K562 (cell line): ENCODE results near the gene CYP46A1. TPM values are rescaled to one million over a fixed set of nuclear protein-coding genes. Genes with fewer than 3 reads are reported as not detected.

ENCODE experiments used
- ATAC-seq: fragments of 200-7000 bp; cut with Tn5 transposase; 3 replicates; pipeline ENCODE4 v1.9.1; 2020; ENCODE audit warnings: moderate library complexity
- BruUV-seq: library from RNA; stranded (reverse); fragments of 400-500 nt; replicated peaks from 2 replicates; lab custom pipeline; 2021; lab: Mats Ljungman, UMichigan
- CTCF ChIA-PET: fragments of 300-600 bp; formaldehyde crosslinking; extraction: SDS; loops from one replicate; lab custom pipeline; 2021; ENCODE audit warnings: low intra/inter-chr PET ratio; lab: Yijun Ruan, JAX
- POLR2A ChIA-PET: fragments of 300-600, 350-650 bp; sonication (Branson Sonifier 250); formaldehyde crosslinking; extraction: SDS; loops from one replicate; lab custom pipeline; 2021; ENCODE audit warnings: antibody characterized with exemption, inconsistent platforms; lab: Yijun Ruan, JAX
- DNase-seq, 4 experiments: peaks; one replicate each; pipeline versions ENCODE4 v3.0.0 to v3.0.0-alpha.2; 2011 to 2018; ENCODE audit warnings: low spot score in 3 of 4, mixed read lengths in 3 of 4; ENCODE audit errors: extremely low read depth in 1 of 4
- FAIRE-seq: peaks from 2 replicates; lab custom pipeline; 2011; peaks lifted over from hg19 to GRCh38; lab: Jason Lieb, UNC
- H2AFZ ChIP-seq: 2 replicates; pipeline ENCODE4 v1.6.0; 2011; ENCODE audit warnings: low read depth, low read length, control low read depth, inconsistent platforms
- H3K27ac ChIP-seq: fragments of 200-600 bp; 3 replicates; pipeline ENCODE4 v1.8.0; 2011; ENCODE audit warnings: low read depth, mild to moderate bottlenecking, control low read depth, inconsistent platforms, low read length, moderate library complexity, mixed read lengths; ENCODE audit errors: extremely low read depth
- H3K27me3 ChIP-seq, 2 experiments: fragments of 300-600 bp in 1 of 2; 2 replicates in 1 of 2; 3 replicates in 1 of 2; pipeline versions ENCODE4 v1.6.0 to v1.8.0; 2011; ENCODE audit warnings: inconsistent platforms in 2 of 2, low read length in 2 of 2, mild to moderate bottlenecking in 1 of 2, mixed read lengths in 1 of 2, moderate library complexity in 1 of 2; ENCODE audit not compliant: control insufficient read depth in 2 of 2, insufficient read depth in 2 of 2
- H3K36me3 ChIP-seq: fragments of 300-600 bp; 3 replicates; pipeline ENCODE4 v1.8.0; 2011; ENCODE audit warnings: mild to moderate bottlenecking, low read length, inconsistent platforms; ENCODE audit not compliant: control insufficient read depth, insufficient read depth
- H3K4me1 ChIP-seq, 2 experiments: fragments of 200-600 bp in 1 of 2; replicated peaks in 1 of 2; 2 replicates in 1 of 2; 3 replicates in 1 of 2; pipeline versions ENCODE4 v1.5.1 to v1.8.0; 2011; ENCODE audit warnings: inconsistent platforms in 2 of 2, low read length in 2 of 2, mild to moderate bottlenecking in 1 of 2, mixed read lengths in 1 of 2, moderate library complexity in 1 of 2; ENCODE audit not compliant: control insufficient read depth in 2 of 2, insufficient read depth in 2 of 2
- H3K4me2 ChIP-seq: 2 replicates; pipeline ENCODE4 v1.6.1; 2011; ENCODE audit warnings: low read length, control low read depth, inconsistent platforms, mixed read lengths; ENCODE audit not compliant: insufficient read depth
- H3K4me3 ChIP-seq: fragments of 200-600 bp; sonication (generic), shearing (Covaris generic); 2 replicates; pipeline ENCODE4 v1.5.1; 2016; ENCODE audit warnings: control low read depth, inconsistent platforms
- H3K79me2 ChIP-seq: fragments of 200-600 bp; 3 replicates; pipeline ENCODE4 v1.8.0; 2011; ENCODE audit warnings: low read length, inconsistent platforms; ENCODE audit not compliant: control insufficient read depth, insufficient read depth
- H3K9ac ChIP-seq, 2 experiments: 2 replicates each; pipeline versions ENCODE4 v1.6.0 to v1.6.1; 2011; ENCODE audit warnings: low read depth in 2 of 2, low read length in 2 of 2, control low read depth in 1 of 2, inconsistent platforms in 1 of 2, mild to moderate bottlenecking in 1 of 2, mixed read lengths in 1 of 2; ENCODE audit not compliant: insufficient read depth in 1 of 2
- H3K9me1 ChIP-seq: one replicate; pipeline ENCODE4 v1.6.0; 2011; ENCODE audit warnings: inconsistent platforms, mild to moderate bottlenecking, low read length, moderate library complexity; ENCODE audit not compliant: control insufficient read depth, insufficient read depth
- H3K9me3 ChIP-seq: replicated peaks from 2 replicates; pipeline ENCODE4 v1.5.1; 2011; ENCODE audit warnings: low read depth, low read length, inconsistent platforms; ENCODE audit not compliant: control insufficient read depth, insufficient read depth
- H4K20me1 ChIP-seq: replicated peaks from 2 replicates; pipeline ENCODE4 v1.6.1; 2011; ENCODE audit warnings: low read length, inconsistent platforms, mixed read lengths; ENCODE audit not compliant: control insufficient read depth, insufficient read depth
- HMBOX1 ChIP-seq: sonication (generic); IDR thresholded peaks from 2 replicates; pipeline ENCODE4 v1.6.1; 2016
- MEF2A ChIP-seq: IDR thresholded peaks from 2 replicates; pipeline ENCODE4 v1.6.1; 2011; ENCODE audit warnings: low read depth, mild to moderate bottlenecking, low read length, moderate library complexity; ENCODE audit not compliant: control insufficient read depth
- ZFP36 ChIP-seq: fragments of 150-350 bp; IDR thresholded peaks from 2 replicates; pipeline ENCODE4 v1.6.1; 2018; ENCODE audit warnings: low read length, low read depth; ENCODE audit not compliant: partially characterized antibody
- WGBS: fragments of 100-300 bp; shearing (Covaris generic); methylation state at CpG from one replicate; pipeline ENCODE4 v1.1.6; 2016; ENCODE audit warnings: low coverage, mixed read lengths; ENCODE audit not compliant: insufficient coverage; ENCODE audit errors: missing lambda C conversion rate; 5-methylcytosine and 5-hydroxymethylcytosine counted together
- in situ Hi-C: fragments of 300-500 bp; cut with MboI; formaldehyde crosslinking; loops from 4 replicates; pipeline ENCODE4 v1.15.0; 2018; ENCODE audit warnings: inconsistent platforms, mixed read lengths
- intact Hi-C: fragments of 100-400 bp; cut with micrococcal nuclease; formaldehyde crosslinking; loops from 2 replicates; pipeline ENCODE4 v1.14.2; 2022
- polyA plus RNA-seq, 8 experiments: library from polyadenylated mRNA; depleted of rRNA in 4 of 8; stranded (reverse) in 5 of 8; unstranded in 3 of 8; fragments of >200 nt; fragmentation: Nextera tagmentation in 2 of 8; fragmentation: Illumina TruSeq in 1 of 8; extraction: Ambion mirVana in 2 of 8; extraction: Trizol in 1 of 8; gene quantifications; 2 replicates each; pipeline versions ENCODE4 v1.2.1 to v1.2.3, GENCODE V29; 2011 to 2014; ENCODE audit warnings: inconsistent platforms in 1 of 8, missing spikeins in 1 of 8
- total RNA-seq, 7 experiments: library from RNA; depleted of rRNA in 6 of 7; stranded (reverse); fragments of >200 nt in 6 of 7; fragmentation: Illumina TruSeq in 2 of 7; extraction: Trizol in 2 of 7; gene quantifications; 2 replicates each; pipeline versions ENCODE4 v1.2.1 to v1.2.3, GENCODE V29; 2011 to 2021; ENCODE audit warnings: low replicate concordance in 1 of 7
- TF ChIP-seq, protein P1 (sequence below), 2 experiments: fragments of 450-650 bp; conservative IDR thresholded peaks; 2 replicates each; pipeline ENCODE4 v1.6.1; 2017; ENCODE audit warnings: mild to moderate bottlenecking in 2 of 2, moderate library complexity in 2 of 2

CYP46A1 gene
- total and polyA plus RNA-seq, 9 of the 15 experiments (the other 6 are each of a cell fraction or from before 2014, with no cell fraction given): not detected

- Histone ChIP-seq H4K20me1 (no peaks in the 10 kb centered on the region; the same call in 1 of the 2 replicates), H3K79me2 (no peaks in the 10 kb centered on the region), H3K9me3 (no peaks in the 10 kb centered on the region), H2AFZ (no peak overlapping the region), H3K4me1 (peaks cover 0 to 26% of the 10 kb centered on the region in 2 experiments; a peak in 2 of 5 replicates), H3K4me3 (no peak overlapping the region), H3K36me3 (no peaks in the 10 kb centered on the region), H3K9me1 (no peaks in the 10 kb centered on the region), H3K9ac (no peak overlapping the region), H3K4me2 (no peak overlapping the region), H3K27me3 (peaks cover 6 to 81% of the 10 kb centered on the region in 2 experiments; a peak in 4 of 5 replicates), H3K27ac (no peak overlapping the region)
- TF ChIP-seq, protein P1, sequence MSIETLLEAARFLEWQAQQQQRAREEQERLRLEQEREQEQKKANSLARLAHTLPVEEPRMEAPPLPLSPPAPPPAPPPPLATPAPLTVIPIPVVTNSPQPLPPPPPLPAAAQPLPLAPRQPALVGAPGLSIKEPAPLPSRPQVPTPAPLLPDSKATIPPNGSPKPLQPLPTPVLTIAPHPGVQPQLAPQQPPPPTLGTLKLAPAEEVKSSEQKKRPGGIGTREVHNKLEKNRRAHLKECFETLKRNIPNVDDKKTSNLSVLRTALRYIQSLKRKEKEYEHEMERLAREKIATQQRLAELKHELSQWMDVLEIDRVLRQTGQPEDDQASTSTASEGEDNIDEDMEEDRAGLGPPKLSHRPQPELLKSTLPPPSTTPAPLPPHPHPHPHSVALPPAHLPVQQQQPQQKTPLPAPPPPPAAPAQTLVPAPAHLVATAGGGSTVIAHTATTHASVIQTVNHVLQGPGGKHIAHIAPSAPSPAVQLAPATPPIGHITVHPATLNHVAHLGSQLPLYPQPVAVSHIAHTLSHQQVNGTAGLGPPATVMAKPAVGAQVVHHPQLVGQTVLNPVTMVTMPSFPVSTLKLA (conservative IDR thresholded peaks at IDR 0.05): no peak
- no peak for TF ChIP-seq MEF2A
- no peak for TF ChIP-seq HMBOX1
- peak; percentile 74 for TF ChIP-seq ZFP36
- in situ Hi-C loops: no loop called here
- no peak for FAIRE-seq
- ATAC-seq: no peak
- ChIA-PET CTCF (no interaction called here), POLR2A (interaction anchor here (0.6 kb wide), 1 partner anchor 46 kb away, joined by 3 read pairs; no protein-coding TSS in a partner anchor)
- no peak for DNase-seq
- no TSS peak for BruUV-seq
- intact Hi-C loops: no loop called here
- WGBS: 18% methylated on average over 9 of the region's 13 CpGs
Measured at GRCh38 chr14:99735189-99736135, 51.4 kb downstream of the CYP46A1 start.
